ENCODE measurements around the gene SPDYC.

Gene SPDYC

GRCh38 chr11:65128182-65129145 lies 41.6 kb upstream of the SPDYC start:
- H3K4me1 ChIP-seq (ENCODE audit: control insufficient read depth, insufficient read depth, low read length, poor library complexity, severe bottlenecking) = peaks cover 4% of the 10 kb centered on the region
- WGBS, 2 experiments (ENCODE audit: insufficient coverage in 2 of 2) = 93 to 98% methylated on average over 13 to 14 of the region's 15 CpGs
- no peak overlapping the region for H3K4me3 ChIP-seq (ENCODE audit: extremely low read depth, insufficient read depth, low read length, poor library complexity, severe bottlenecking)
- H3K9me3 ChIP-seq (ENCODE audit: control insufficient read depth, low read length) = no peaks in the 10 kb centered on the region
- no peak overlapping the region for H3K27ac ChIP-seq (ENCODE audit: low read depth, low read length, severe bottlenecking)
- peaks cover 93% of the 10 kb centered on the region for H3K36me3 ChIP-seq (ENCODE audit: control insufficient read depth, insufficient read depth, low read length)

GRCh38 chr11:65129649-65130441 lies 40.2 kb upstream of the SPDYC start:
- Histone ChIP-seq H3K27ac (ENCODE audit: low read depth, low read length, severe bottlenecking) (no peak overlapping the region), H3K4me3 (ENCODE audit: extremely low read depth, insufficient read depth, low read length, poor library complexity, severe bottlenecking) (no peak overlapping the region), H3K9me3 (ENCODE audit: control insufficient read depth, low read length) (no peaks in the 10 kb centered on the region), H3K4me1 (ENCODE audit: control insufficient read depth, insufficient read depth, low read length, poor library complexity, severe bottlenecking) (peaks cover 4% of the 10 kb centered on the region), H3K36me3 (ENCODE audit: control insufficient read depth, insufficient read depth, low read length) (peaks cover 82% of the 10 kb centered on the region)
- WGBS, 2 experiments (ENCODE audit: insufficient coverage in 2 of 2) = 95 to 98% methylated on average over 9 to 12 of the region's 13 CpGs

- Histone ChIP-seq H3K9me3 (ENCODE audit: control insufficient read depth, low read length) (no peaks in the 10 kb centered on the region), H3K36me3 (ENCODE audit: control insufficient read depth, insufficient read depth, low read length) (peaks cover 73% of the 10 kb centered on the region), H3K27ac (ENCODE audit: low read depth, low read length, severe bottlenecking) (no peak overlapping the region), H3K4me1 (ENCODE audit: control insufficient read depth, insufficient read depth, low read length, poor library complexity, severe bottlenecking) (peaks cover 9% of the 10 kb centered on the region), H3K4me3 (ENCODE audit: extremely low read depth, insufficient read depth, low read length, poor library complexity, severe bottlenecking) (no peak overlapping the region)
- 91 to 96% methylated on average over 13 to 18 of the region's 19 CpGs for WGBS, 2 experiments (ENCODE audit: insufficient coverage in 2 of 2)
Observed at GRCh38 chr11:65130631-65131416, 39.2 kb upstream of the SPDYC start.

GRCh38 chr11:65131417-65131776 lies 38.6 kb upstream of the SPDYC start:
- WGBS, 2 experiments (ENCODE audit: insufficient coverage in 2 of 2) = 83 to 90% methylated on average over 1 to 3 of the region's 3 CpGs
- no peak overlapping the region for H3K27ac ChIP-seq (ENCODE audit: low read depth, low read length, severe bottlenecking)
- H3K9me3 ChIP-seq (ENCODE audit: control insufficient read depth, low read length) = no peaks in the 10 kb centered on the region
- H3K36me3 ChIP-seq (ENCODE audit: control insufficient read depth, insufficient read depth, low read length) = peaks cover 67% of the 10 kb centered on the region
- peaks cover 9% of the 10 kb centered on the region for H3K4me1 ChIP-seq (ENCODE audit: control insufficient read depth, insufficient read depth, low read length, poor library complexity, severe bottlenecking)
- H3K4me3 ChIP-seq (ENCODE audit: extremely low read depth, insufficient read depth, low read length, poor library complexity, severe bottlenecking) = no peak overlapping the region

- whole genome bisulfite sequencing, 2 experiments (ENCODE audit: insufficient coverage in 2 of 2) = 91 to 100% methylated on average over 4 to 5 of the region's 6 CpGs
- Histone ChIP-seq H3K9me3 (ENCODE audit: control insufficient read depth, low read length) (no peaks in the 10 kb centered on the region), H3K4me1 (ENCODE audit: control insufficient read depth, insufficient read depth, low read length, poor library complexity, severe bottlenecking) (peaks cover 9% of the 10 kb centered on the region), H3K27ac (ENCODE audit: low read depth, low read length, severe bottlenecking) (no peak overlapping the region), H3K4me3 (ENCODE audit: extremely low read depth, insufficient read depth, low read length, poor library complexity, severe bottlenecking) (no peak overlapping the region), H3K36me3 (ENCODE audit: control insufficient read depth, insufficient read depth, low read length) (peaks cover 62% of the 10 kb centered on the region)
Observed at GRCh38 chr11:65131895-65132237, 38.2 kb upstream of the SPDYC start.

GRCh38 chr11:65132238-65132987 lies 37.6 kb upstream of the SPDYC start:
- Histone ChIP-seq H3K9me3 (ENCODE audit: control insufficient read depth, low read length) (no peaks in the 10 kb centered on the region), H3K4me1 (ENCODE audit: control insufficient read depth, insufficient read depth, low read length, poor library complexity, severe bottlenecking) (peaks cover 9% of the 10 kb centered on the region), H3K27ac (ENCODE audit: low read depth, low read length, severe bottlenecking) (no peak overlapping the region), H3K36me3 (ENCODE audit: control insufficient read depth, insufficient read depth, low read length) (peaks cover 57% of the 10 kb centered on the region), H3K4me3 (ENCODE audit: extremely low read depth, insufficient read depth, low read length, poor library complexity, severe bottlenecking) (no peak overlapping the region)
- WGBS, 2 experiments (ENCODE audit: insufficient coverage in 2 of 2) = 93 to 98% methylated on average over 3 to 7 of the region's 10 CpGs

GRCh38 chr11:65132988-65133700 lies 36.9 kb upstream of the SPDYC start:
- peaks cover 9% of the 10 kb centered on the region for H3K4me1 ChIP-seq (ENCODE audit: control insufficient read depth, insufficient read depth, low read length, poor library complexity, severe bottlenecking)
- H3K4me3 ChIP-seq (ENCODE audit: extremely low read depth, insufficient read depth, low read length, poor library complexity, severe bottlenecking) = peak overlapping the region; percentile 99
- H3K36me3 ChIP-seq (ENCODE audit: control insufficient read depth, insufficient read depth, low read length) = peaks cover 49% of the 10 kb centered on the region
- no peaks in the 10 kb centered on the region for H3K9me3 ChIP-seq (ENCODE audit: control insufficient read depth, low read length)
- H3K27ac ChIP-seq (ENCODE audit: low read depth, low read length, severe bottlenecking) = no peak overlapping the region
- 56 to 63% methylated on average over 14 to 15 of the region's 18 CpGs for WGBS, 2 experiments (ENCODE audit: insufficient coverage in 2 of 2)

GRCh38 chr11:65133724-65134123 lies 36.3 kb upstream of the SPDYC start:
- peak overlapping the region; percentile 98 for H3K27ac ChIP-seq (ENCODE audit: low read depth, low read length, severe bottlenecking)
- peak overlapping the region; percentile 99 for H3K4me3 ChIP-seq (ENCODE audit: extremely low read depth, insufficient read depth, low read length, poor library complexity, severe bottlenecking)
- peaks cover 44% of the 10 kb centered on the region for H3K36me3 ChIP-seq (ENCODE audit: control insufficient read depth, insufficient read depth, low read length)
- WGBS, 2 experiments (ENCODE audit: insufficient coverage in 2 of 2) = 0% methylated on average over 8 to 12 of the region's 20 CpGs
- peaks cover 9% of the 10 kb centered on the region for H3K4me1 ChIP-seq (ENCODE audit: control insufficient read depth, insufficient read depth, low read length, poor library complexity, severe bottlenecking)
- H3K9me3 ChIP-seq (ENCODE audit: control insufficient read depth, low read length) = no peaks in the 10 kb centered on the region

GRCh38 chr11:65134240-65134951 lies 35.6 kb upstream of the SPDYC start, which contains the start of gene SYVN1:
Gene SYVN1, minus strand, starts transcription at chr11:65134519. Its CDS starts 918 bp downstream, at chr11:65133601.
- H3K27ac ChIP-seq (ENCODE audit: low read depth, low read length, severe bottlenecking) = peak within 1 kb of the TSS; percentile 98
- H3K9me3 ChIP-seq (ENCODE audit: control insufficient read depth, low read length) = no peaks in the 10 kb centered on the region
- WGBS, 2 experiments (ENCODE audit: insufficient coverage in 2 of 2) = 0 to 1% methylated on average over 35 to 36 of the region's 60 CpGs
- H3K4me1 ChIP-seq (ENCODE audit: control insufficient read depth, insufficient read depth, low read length, poor library complexity, severe bottlenecking) = peaks cover 9% of the 10 kb centered on the region
- H3K36me3 ChIP-seq (ENCODE audit: control insufficient read depth, insufficient read depth, low read length) = peaks cover 37% of the 10 kb centered on the region
- peak within 1 kb of the TSS; percentile 99 for H3K4me3 ChIP-seq (ENCODE audit: extremely low read depth, insufficient read depth, low read length, poor library complexity, severe bottlenecking)

Data from mesodermal cell (in vitro differentiated cells).